HAP-1 (cell line): ENCODE measurements around the gene AIG1.

Experiments
- DNase-seq, 2 experiments: peaks; one replicate each; pipeline ENCODE4 v3.0.0-alpha.2; 2016 to 2020; ENCODE audit warnings: low spot score in 2 of 2
- H3K27me3 ChIP-seq: fragments of 250-450 bp; sonication (Bioruptor Pico); 2 replicates; pipeline ENCODE4 v1.5.1; 2020; ENCODE audit warnings: low read depth, mild to moderate bottlenecking, moderate library complexity
- H3K36me3 ChIP-seq: fragments of 250-450 bp; sonication (Bioruptor Pico); replicated peaks from 2 replicates; pipeline ENCODE4 v1.5.1; 2020; ENCODE audit warnings: mild to moderate bottlenecking
- H3K4me1 ChIP-seq: fragments of 250-450 bp; sonication (Bioruptor Pico); 2 replicates; pipeline ENCODE4 v1.5.1; 2020; ENCODE audit warnings: mild to moderate bottlenecking
- H3K4me3 ChIP-seq: fragments of 250-450 bp; sonication (Bioruptor Pico); 2 replicates; pipeline ENCODE4 v1.5.1; 2020; ENCODE audit warnings: mild to moderate bottlenecking, moderate library complexity
- H3K9me3 ChIP-seq: fragments of 250-450 bp; sonication (Bioruptor Pico); 2 replicates; pipeline ENCODE4 v1.5.1; 2020; ENCODE audit warnings: mild to moderate bottlenecking, moderate library complexity
- in situ Hi-C: fragments of 300-500 bp; cut with MboI; formaldehyde crosslinking; loops from 3 replicates; pipeline ENCODE4 v1.14.3; 2020; ENCODE audit warnings: low sequenced_read_pairs, inconsistent platforms, mixed read lengths

AIG1 gene

GRCh38 chr6:143090314-143091044 lies 29.8 kb downstream of the AIG1 start:
- Histone ChIP-seq H3K36me3 (no peaks in the 10 kb centered on the region), H3K4me3 (no peak overlapping the region), H3K27me3 (no peaks in the 10 kb centered on the region), H3K4me1 (no peaks in the 10 kb centered on the region), H3K9me3 (no peaks in the 10 kb centered on the region)
- in situ Hi-C loops: no loop called here
- DNase-seq: no peak

DNA sequence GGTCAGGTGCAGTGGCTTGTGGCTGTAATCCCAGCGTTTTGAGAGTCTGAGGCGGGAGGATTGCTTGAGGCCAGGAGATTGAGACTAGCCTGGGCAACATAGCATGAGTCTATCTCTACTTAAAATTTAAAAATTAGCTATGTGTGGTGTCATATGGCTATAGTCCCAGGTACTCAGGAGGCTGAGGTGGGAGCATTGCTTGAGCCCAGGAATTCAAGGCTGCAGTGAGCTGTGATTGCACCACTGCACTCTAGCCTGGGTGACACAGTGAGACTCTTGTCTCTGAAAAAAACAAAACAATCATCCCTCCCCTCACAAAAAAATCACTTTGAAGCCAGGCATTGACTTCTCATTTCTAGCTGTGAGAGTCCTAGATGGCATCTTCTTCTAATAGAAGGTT lies 32.1 kb downstream of the AIG1 start:
- no peaks in the 10 kb centered on the region for H3K4me1 ChIP-seq
- in situ Hi-C loops: no loop called here
- H3K36me3 ChIP-seq: no peaks in the 10 kb centered on the region; the same call in 1 of the 2 replicates
- no peaks in the 10 kb centered on the region for H3K27me3 ChIP-seq
- no peak for DNase-seq
- no peaks in the 10 kb centered on the region for H3K9me3 ChIP-seq
- no peak overlapping the region for H3K4me3 ChIP-seq

DNA sequence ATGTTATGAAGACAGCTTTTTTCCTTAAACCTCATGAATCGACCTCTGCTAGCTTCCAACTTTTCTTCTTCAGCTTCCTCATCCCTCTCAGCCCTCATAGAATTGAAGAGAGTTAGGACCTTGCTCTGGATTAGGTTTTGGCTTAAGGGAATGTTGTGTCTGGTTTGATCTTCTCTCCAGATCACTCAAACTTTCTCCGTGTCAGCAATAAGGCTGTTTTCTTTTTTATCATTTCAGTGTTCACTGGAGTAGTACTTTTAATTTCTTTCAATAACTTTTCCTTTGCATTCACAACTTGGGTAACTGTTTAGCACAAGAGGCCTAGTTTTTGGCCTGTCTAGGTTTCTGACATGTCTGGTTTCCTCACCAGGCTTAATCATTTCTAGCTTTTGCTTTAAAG lies 32.6 kb downstream of the AIG1 start:
- Histone ChIP-seq H3K4me3 (no peak overlapping the region), H3K27me3 (no peaks in the 10 kb centered on the region), H3K36me3 (no peaks in the 10 kb centered on the region; the same call in 1 of the 2 replicates), H3K4me1 (no peaks in the 10 kb centered on the region), H3K9me3 (no peaks in the 10 kb centered on the region)
- in situ Hi-C loops: no loop called here
- no peak for DNase-seq

DNA sequence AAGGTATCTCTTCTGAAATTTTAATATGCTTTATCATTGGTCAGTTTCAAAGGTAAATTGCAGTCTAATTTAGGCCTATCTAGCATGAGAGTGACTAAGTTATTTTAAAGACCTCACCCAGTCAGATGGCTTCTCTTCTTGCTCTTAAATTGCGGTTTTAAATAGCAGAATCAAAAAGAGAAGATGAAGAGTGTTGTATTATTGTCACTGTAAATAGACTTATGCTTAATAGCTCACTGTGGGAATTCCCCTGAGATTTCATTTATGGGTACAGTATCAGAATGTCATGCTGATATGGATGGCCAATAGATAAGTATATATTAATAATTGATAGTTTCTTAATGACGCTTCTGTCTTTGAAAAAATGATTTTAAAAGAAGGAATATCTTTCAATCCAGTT lies 35.7 kb downstream of the AIG1 start:
- in situ Hi-C loops: no loop called here
- no peak for DNase-seq
- H3K4me1 ChIP-seq: peaks cover 9% of the 10 kb centered on the region

DNA sequence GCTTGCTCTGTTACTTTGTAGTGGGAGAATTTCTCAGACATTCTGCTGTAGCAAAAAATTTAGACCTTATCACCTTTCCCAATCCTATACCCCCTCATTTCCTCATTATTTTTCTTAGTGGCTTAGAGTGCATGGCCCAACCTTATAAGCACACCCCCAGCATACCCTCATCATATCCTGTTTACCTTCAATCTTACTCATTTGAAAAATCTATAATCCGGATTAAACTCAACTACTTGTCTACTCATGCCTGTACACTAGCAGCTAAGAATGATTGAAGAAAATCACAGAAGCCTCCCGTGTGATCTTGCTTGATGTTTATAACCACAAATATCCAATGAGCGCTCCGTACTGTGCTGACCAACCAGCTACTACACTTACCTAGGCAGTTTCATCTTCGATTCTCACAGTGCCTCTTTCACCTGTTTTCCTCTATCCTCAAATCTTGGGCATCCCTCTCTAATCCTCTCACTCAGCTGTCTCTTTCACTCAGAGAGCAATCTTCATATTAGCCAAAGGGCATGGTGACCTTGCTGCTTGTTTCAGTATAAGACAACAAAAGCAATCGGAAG lies 36.6 kb downstream of the AIG1 start:
- peaks cover 9% of the 10 kb centered on the region for H3K4me1 ChIP-seq
- no peaks in the 10 kb centered on the region; the same call in 1 of the 2 replicates for H3K36me3 ChIP-seq
- H3K27me3 ChIP-seq: no peaks in the 10 kb centered on the region
- H3K9me3 ChIP-seq: no peaks in the 10 kb centered on the region
- in situ Hi-C loops: no loop called here
- H3K4me3 ChIP-seq: no peak overlapping the region
- no peak for DNase-seq

More for the DNA sequence above, 35.7 kb downstream of the AIG1 start:
- no peaks in the 10 kb centered on the region for H3K9me3 ChIP-seq
- no peaks in the 10 kb centered on the region; the same call in 1 of the 2 replicates for H3K36me3 ChIP-seq
- no peak overlapping the region for H3K4me3 ChIP-seq
- H3K27me3 ChIP-seq: no peaks in the 10 kb centered on the region

- DNase-seq: no peak
- in situ Hi-C loops: no loop called here
- Histone ChIP-seq H3K27me3 (no peaks in the 10 kb centered on the region), H3K4me3 (no peak overlapping the region), H3K36me3 (no peaks in the 10 kb centered on the region; the same call in 1 of the 2 replicates), H3K4me1 (peaks cover 9% of the 10 kb centered on the region), H3K9me3 (no peaks in the 10 kb centered on the region)
These were observed 37.5 kb downstream of the AIG1 start for GRCh38 chr6:143098054-143098671.

- in situ Hi-C loops: no loop called here
- Histone ChIP-seq H3K4me1 (peaks cover 9% of the 10 kb centered on the region), H3K9me3 (no peaks in the 10 kb centered on the region), H3K4me3 (no peak overlapping the region), H3K36me3 (no peaks in the 10 kb centered on the region; the same call in 1 of the 2 replicates), H3K27me3 (no peaks in the 10 kb centered on the region)
- DNase-seq: peak; percentile 17 to 33
These were observed 39.0 kb downstream of the AIG1 start for GRCh38 chr6:143099647-143100046.

GRCh38 chr6:143100429-143100828 lies 39.7 kb downstream of the AIG1 start:
- in situ Hi-C loops: no loop called here
- H3K27me3 ChIP-seq: no peaks in the 10 kb centered on the region
- no peaks in the 10 kb centered on the region for H3K9me3 ChIP-seq
- no peak for DNase-seq
- peaks cover 9% of the 10 kb centered on the region for H3K4me1 ChIP-seq
- H3K4me3 ChIP-seq: no peak overlapping the region
- H3K36me3 ChIP-seq: no peaks in the 10 kb centered on the region; the same call in 1 of the 2 replicates

- Histone ChIP-seq H3K4me1 (peaks cover 9% of the 10 kb centered on the region), H3K4me3 (no peak overlapping the region), H3K27me3 (no peaks in the 10 kb centered on the region), H3K9me3 (no peaks in the 10 kb centered on the region), H3K36me3 (no peaks in the 10 kb centered on the region)
- DNase-seq: no peak
- in situ Hi-C loops: no loop called here
These were observed 43.2 kb downstream of the AIG1 start for GRCh38 chr6:143103916-143104315.

GRCh38 chr6:143107440-143107839 lies 46.8 kb downstream of the AIG1 start:
- in situ Hi-C loops: no loop called here
- no peaks in the 10 kb centered on the region for H3K9me3 ChIP-seq
- no peak for DNase-seq
- no peaks in the 10 kb centered on the region for H3K27me3 ChIP-seq
- no peak overlapping the region for H3K4me3 ChIP-seq
- H3K36me3 ChIP-seq: no peaks in the 10 kb centered on the region
- H3K4me1 ChIP-seq: no peaks in the 10 kb centered on the region

DNA sequence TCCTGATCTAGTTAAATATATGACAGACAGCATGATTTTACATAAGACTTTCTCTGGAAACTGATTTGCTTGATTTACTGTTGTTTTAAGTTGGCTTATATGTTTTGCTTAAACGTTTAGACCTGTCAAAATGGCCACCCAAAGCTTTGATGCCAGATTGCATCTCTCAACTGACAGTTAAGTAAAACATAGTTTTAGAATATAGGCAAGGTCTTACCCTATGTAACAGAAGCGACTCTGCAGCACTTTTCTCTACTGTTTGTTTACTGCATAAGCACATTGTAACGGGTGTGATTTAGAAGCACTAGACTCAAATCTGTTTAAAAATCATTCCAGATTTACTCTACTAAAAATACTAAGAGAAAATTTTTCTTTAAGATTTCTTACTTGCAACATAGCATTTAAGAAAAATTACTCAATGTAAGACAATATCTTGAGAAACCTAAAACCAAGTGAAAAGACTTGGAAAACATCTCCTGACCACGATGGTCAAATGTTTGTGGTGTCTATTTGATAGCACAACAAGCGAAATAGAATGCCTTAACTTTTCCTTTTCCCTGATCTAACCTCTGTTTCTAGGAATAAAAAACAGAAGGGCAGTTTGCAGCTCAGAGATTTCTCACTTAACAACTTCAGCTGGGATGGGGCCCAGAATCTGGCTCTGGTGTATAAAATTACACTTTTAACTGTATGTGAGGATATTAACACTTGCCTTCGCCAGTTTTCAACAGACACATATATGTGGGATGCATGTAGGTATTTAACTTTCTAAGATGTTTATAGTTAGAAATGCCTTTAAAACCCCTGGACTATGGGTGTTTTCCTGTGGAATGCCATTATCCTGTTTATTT lies 47.4 kb downstream of the AIG1 start:
- no peaks in the 10 kb centered on the region for H3K27me3 ChIP-seq
- no peaks in the 10 kb centered on the region for H3K9me3 ChIP-seq
- no peaks in the 10 kb centered on the region for H3K4me1 ChIP-seq
- DNase-seq: no peak
- in situ Hi-C loops: no loop called here
- H3K36me3 ChIP-seq: no peaks in the 10 kb centered on the region
- H3K4me3 ChIP-seq: no peak overlapping the region

DNA sequence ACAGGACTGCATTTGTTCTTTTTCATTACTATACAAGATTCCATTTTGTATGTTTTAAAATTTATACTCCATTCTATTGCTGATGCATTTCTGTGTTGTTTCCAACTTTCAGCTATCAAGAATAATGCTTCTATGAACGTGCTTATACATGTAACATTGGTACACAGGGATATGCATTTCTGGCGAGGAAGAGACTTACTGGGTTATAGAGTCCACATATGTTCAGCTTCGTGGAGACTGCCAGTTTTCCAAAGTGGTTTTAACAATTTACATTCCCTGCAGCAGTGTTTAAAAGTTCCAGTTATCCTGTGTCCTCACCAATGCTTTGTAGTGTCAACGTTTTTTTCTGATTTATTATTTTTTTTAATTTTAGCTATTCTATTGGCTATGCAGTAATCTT lies 48.5 kb downstream of the AIG1 start:
- DNase-seq: no peak
- Histone ChIP-seq H3K9me3 (no peaks in the 10 kb centered on the region), H3K4me3 (no peak overlapping the region), H3K4me1 (no peaks in the 10 kb centered on the region), H3K36me3 (no peaks in the 10 kb centered on the region), H3K27me3 (no peaks in the 10 kb centered on the region)
- in situ Hi-C loops: no loop called here

GRCh38 chr6:143110572-143110971 lies 49.9 kb downstream of the AIG1 start:
- no peaks in the 10 kb centered on the region for H3K36me3 ChIP-seq
- H3K4me1 ChIP-seq: no peaks in the 10 kb centered on the region; the same call in 1 of the 2 replicates
- in situ Hi-C loops: no loop called here
- DNase-seq: no peak
- no peak overlapping the region for H3K4me3 ChIP-seq
- no peaks in the 10 kb centered on the region for H3K27me3 ChIP-seq
- H3K9me3 ChIP-seq: no peaks in the 10 kb centered on the region
